Hematopoietic multipotent progenitor cell (in vitro differentiated cells): ENCODE data around the gene PCYT1A. TPM values are rescaled to one million over a fixed set of nuclear protein-coding genes. Genes with fewer than 3 reads are reported as not detected.
A peak's percentile ranks its signal among the peaks of the same experiment; 100 is the strongest.
"Not testable (repeated sequence)": the region's sequence is repeated elsewhere in the genome, so short reads cannot be mapped to it uniquely, and the experiment has no call there.

Experiments
- DNase-seq, 3 donors: peaks; one replicate each; pipeline ENCODE4 v3.0.0-alpha.2; 2011 to 2015; ENCODE audit warnings: low read depth in 2 of 3, low spot score in 2 of 3
- total RNA-seq: library from RNA; depleted of rRNA; stranded (reverse); fragments of >200 nt; gene quantifications from one replicate; pipeline ENCODE4 v1.2.3, GENCODE V29; 2012

The PCYT1A gene
- total RNA-seq, 1 donor: 57.1 TPM

- no peak for DNase-seq
Measured at GRCh38 chr3:196288141-196288460, 575 bp upstream of the PCYT1A start.

GRCh38 chr3:196287090-196287439 lies 461 bp downstream of the PCYT1A start:
- peak in 1 of 3 donors; percentile 46 for DNase-seq

DNA sequence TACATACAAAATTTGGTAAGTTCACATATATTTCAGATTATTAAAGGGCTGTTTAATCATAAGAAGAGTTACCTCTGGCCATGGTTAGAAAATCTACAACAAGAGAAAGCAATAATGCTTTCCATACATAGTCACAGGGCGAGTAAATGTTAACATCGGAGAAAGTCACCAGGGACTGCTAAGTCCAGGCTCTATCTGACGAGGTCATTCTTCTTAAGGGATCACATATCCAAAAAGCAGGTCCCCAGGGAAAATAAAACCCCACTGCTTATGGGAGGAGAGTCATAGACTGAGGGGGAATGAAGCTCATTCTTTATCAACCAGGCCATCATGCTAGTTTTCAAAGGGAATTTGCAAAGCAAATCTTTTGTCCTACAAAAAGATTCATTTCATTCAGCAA lies 3.1 kb downstream of the PCYT1A start:
- DNase-seq: no peak

DNA sequence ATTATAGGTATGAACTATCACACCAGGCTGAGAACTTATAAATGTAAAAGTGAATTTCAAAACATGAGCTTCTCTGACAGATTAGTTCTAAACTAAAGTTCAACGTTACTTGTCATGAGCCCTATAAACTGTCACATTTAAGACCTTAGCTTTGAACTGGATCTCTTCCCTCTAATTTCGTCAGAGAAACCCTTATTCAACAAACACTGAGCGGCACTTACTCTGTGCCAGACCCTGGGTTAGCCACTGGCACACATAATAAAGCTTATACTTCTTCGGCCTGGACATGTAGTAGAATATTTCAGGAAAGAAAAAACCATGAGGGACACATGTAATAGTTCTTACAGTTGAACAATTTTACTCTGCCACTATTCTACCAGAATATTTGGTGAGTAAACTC lies 5.6 kb downstream of the PCYT1A start:
- DNase-seq: no peak

GRCh38 chr3:196280689-196281440 lies 6.7 kb downstream of the PCYT1A start:
- DNase-seq: peak in 1 of 3 donors; percentile 3

DNA sequence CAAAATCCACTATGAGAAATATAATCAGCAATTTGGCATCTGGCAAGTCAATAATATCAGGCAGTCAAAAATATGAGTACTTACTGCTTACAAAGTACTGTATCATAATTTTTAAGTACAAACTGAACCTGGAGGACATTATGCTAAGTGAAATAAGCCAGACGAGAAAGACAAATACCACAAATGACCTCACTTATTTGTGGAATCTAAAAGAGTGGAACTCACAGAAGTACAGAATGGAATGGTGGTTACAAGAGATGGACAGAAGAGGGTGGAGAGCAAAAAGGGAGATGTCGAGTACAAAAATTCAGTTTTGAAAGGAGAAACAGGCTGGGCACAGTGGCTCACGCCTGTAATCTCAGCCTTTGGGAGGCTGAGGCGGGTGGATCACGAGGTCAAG lies 12.4 kb downstream of the PCYT1A start:
- no peak for DNase-seq

DNA sequence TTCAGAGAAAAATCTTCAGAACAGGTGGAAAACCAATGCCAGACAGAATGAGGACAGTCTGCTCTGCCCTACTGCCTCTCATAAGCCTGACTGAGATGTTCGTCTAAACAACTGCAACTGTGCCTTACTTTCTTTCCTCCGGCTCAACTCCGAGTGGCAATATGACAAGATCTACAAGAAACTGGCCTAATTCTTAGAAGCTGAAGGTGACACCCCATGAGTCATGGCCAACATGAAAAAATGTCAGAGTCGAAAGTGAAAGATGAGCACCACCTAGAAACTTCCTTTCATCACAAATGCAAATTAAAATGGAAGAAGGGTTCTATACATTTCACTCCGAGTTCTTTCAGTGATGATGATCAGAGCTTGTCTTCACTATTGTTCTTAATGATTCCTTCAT lies 12.9 kb downstream of the PCYT1A start:
- no peak for DNase-seq

- no peak for DNase-seq
Measured at GRCh38 chr3:196273655-196274054, 13.9 kb downstream of the PCYT1A start.

DNA sequence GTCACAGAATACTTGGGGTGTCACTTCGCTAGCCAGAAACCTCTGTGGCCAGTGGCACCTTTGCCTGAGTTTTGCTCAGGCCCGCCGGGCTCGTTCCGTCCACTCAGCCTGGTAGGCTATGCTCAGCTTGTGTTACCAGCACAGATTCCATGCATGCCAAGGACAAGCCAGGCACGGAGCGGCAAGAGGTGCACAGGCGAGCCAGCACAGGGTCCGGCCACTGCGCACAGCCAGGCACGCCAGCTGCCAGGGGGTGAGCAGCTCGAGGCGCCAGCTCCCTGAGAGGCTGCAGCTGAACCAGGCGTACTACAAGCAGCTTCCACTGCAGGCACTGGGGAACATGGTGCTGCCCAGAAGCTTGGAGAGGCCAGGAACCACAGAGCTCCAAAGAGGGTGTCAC lies 14.7 kb downstream of the PCYT1A start:
- DNase-seq: no peak

DNA sequence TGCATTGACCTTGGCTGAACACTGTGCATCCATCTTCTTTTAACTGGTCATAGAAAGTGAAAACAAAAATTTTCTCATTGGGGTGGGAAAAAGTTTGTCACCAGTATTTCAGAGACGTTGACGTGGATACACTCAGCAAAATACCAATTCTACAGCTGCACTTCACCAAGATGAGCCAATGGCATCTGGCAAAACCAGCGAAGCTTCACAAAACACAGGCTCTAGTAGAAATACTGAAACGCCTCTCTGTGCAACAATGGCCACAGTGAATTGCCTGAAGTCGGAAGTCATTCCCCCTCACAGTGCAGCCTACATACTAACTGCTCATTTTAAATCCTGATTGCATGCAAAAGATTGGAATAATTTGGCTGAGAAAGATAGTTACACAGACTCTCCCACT lies 17.0 kb downstream of the PCYT1A start:
- no peak for DNase-seq

DNA sequence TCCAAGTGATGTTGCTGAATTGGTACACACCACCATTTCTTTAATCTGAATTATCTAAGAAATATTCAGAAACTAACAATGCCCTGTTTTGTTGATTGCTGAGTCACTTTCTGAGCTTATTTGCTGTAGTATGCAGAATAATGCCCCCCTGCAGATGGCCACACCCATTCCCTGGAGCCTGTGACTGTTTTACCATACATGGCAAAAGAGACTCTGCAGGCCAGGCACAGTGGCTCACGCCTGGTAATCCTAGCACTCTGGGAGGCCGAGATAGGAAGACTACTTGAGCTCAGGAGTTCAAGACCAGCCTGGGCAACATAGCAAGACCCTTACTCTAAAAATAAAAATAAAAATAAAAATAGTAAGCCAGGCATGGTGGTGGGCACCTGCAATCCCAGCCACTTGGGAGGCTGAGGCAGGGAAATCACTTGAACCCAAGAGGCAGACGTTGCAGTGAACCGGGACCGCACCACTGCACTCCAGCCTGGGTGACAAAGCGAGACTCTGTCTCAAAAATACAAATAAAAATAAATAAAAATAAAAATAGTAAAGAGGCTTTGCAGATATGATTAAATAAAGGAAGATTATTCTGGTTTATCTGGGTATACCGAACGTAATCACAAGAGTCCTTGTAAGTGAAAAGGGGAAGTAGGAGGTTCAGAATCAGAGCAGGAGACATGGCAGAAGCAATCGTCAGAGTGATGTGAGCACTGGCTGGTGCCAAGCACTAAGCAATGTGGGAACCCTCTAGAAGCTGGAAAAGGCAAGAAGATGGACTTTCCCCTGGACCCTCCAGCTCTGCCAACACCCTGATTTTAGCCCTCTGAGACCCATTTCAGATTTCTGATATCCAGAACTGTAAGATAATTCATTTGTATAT lies 19.0 kb downstream of the PCYT1A start:
- DNase-seq: peak in 2 of 3 donors; percentile 11 to 28

- DNase-seq: no peak
Measured at GRCh38 chr3:196263819-196264218, 23.7 kb downstream of the PCYT1A start.

- no peak for DNase-seq
Measured at GRCh38 chr3:196260784-196261183, 26.7 kb downstream of the PCYT1A start.

- no peak for DNase-seq
Measured at GRCh38 chr3:196255776-196256175, 31.8 kb downstream of the PCYT1A start.

DNA sequence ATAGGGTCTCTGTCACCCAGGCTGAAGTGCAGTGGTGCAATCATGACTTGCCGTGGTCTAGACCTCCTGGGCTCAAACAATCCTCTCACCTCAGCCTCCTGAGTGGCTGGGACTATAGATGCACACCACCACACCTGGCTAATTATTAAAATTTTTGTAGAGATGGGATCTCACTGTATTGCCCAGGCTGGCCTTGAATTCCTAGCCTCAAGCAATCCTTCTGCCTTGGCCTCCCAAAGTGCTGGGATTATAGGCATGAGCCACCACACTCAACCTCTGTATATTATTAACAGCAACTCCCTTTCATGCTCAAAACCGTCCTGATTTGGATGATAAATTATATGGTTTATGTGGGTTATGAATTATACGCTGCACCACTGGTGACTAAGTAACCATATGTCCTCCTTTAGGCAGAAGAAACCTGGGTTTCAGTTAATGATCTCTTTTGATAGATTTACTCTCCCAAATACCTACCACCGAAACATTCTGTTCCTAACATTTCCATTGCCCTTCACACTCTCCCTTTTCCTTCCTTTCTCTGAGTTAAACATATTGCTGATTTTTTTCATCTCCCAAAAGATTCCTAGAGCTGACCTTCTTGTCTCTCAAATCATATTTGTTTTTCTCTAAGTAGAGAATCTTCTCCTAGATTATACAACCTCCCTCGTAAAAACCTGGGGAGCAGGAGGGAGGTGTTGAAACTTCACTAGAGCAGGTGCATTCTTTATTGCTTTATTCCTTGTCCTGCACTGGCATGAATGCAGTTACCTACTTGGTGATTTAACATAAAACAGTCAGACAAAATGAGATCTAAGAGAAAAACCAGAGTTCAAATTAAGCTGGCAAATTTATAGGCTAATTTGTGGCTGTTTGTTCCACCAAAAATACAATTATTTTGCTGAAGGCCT lies 32.9 kb downstream of the PCYT1A start:
- no peak for DNase-seq

- no peak for DNase-seq
Measured at GRCh38 chr3:196251918-196252317, 35.6 kb downstream of the PCYT1A start.

DNA sequence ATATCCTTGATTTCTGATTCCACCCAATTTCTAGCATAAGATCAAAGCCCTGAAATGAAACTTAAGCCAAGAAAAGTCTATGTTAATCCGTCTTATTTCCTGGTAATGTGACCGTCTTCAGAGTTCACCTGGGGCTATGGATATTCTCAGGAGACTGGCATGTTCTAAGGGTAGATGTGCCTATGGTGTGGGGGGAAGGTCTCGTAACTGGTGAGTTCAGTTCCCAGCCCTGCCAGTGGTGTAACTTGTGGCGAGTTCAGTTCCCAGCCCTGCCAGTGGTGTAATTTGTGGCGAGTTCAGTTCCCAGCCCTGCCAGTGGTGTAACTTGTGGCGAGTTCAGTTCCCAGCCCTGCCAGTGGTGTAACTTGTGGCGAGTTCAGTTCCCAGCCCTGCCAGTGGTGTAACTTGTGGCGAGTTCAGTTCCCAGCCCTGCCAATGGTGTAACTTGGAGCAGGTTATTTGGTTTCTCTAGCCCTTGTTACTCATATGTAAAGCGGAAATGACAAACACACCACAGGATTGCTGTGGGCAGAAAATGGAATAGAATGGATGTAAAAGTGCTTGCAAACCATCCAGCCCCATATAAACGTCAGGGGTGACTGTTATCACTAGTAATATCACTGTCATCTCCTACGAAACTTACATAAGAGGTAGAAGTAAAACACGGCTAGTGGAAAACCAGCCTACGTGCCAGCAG lies 40.8 kb downstream of the PCYT1A start:
- DNase-seq: no peak

GRCh38 chr3:196244166-196244565 lies 43.4 kb downstream of the PCYT1A start:
- DNase-seq: not testable (repeated sequence)

DNA sequence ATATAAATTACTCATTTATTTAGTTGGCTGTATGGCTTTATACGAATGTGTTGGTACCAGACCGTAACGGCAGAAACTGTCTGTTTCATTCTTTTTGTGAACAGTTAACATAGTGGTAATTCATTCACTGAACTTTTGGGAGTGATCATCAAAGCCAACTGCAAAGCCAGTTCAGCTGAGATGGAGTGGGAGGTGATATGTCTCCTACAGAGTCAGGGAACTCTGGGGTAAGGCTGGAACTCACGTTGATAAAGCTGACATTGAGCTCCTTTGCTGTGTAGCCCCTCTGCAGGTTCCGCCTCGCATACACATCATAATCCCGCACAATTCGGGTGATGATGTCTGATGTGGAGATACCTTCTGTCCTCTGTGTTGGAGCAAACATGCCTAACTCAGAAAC lies 45.8 kb downstream of the PCYT1A start:
- no peak for DNase-seq

DNA sequence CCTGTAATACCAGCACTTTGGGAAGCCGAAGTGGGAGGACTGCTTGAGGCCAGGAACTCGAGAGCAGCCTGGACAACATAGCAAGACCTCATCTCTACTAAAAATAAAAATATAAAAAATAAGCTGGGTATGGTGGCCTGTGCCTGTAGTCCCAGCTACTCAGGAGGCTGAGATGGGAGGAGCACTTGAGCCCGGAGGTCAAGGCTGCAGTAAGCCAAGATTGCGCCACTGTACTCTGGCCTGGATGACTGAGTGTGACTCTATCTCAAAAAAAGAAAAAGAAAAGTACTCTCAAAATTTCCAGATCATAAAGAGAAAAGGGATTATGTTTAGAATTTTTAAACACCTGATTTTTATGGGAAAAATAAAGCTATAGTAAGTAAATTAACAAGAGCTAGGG lies 47.1 kb downstream of the PCYT1A start:
- DNase-seq: no peak
